GM18858 (cell line): ENCODE data around the gene PLPP3.
A peak's percentile ranks its signal among the peaks of the same experiment; 100 is the strongest.

Experiments used
- ATAC-seq: cut with Tn5 transposase; IDR thresholded peaks from one replicate; pipeline ENCODE4 v1.9.1; 2021; ENCODE audit not compliant: unreplicated experiment

The PLPP3 gene

DNA sequence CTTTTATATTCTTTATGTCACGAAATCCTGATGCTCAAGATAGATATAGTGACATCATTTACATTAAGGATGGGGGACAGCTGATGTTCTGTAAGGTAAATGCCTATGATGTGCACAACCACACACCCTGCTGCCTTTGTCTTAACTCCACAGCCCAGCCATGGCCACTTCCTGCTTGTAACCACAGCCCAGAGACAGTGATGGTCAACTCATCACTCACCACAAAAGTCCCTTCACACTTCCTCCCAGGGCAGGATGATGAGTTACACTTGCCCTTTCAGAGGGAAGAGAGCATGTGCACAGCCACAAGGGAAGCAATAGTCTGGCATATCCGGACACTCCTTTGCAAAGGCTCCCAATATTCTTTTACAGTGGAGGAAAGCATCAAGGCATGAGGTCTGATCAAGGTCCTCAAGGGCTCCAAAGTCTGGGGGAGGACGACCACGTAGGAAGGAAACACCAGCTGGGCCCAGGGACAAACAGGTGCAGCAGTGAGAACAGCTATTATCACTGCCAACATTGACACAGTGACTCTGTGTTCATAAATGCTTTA, 53.8 kb downstream of the PLPP3 start:
- peak; percentile 78 for ATAC-seq

- no peak for ATAC-seq
Observed at GRCh38 chr1:56524263-56524662, 55.1 kb downstream of the PLPP3 start.

- no peak for ATAC-seq
Observed at GRCh38 chr1:56522680-56523079, 56.7 kb downstream of the PLPP3 start.

- ATAC-seq, result no peak
Observed at GRCh38 chr1:56520016-56520601, 59.3 kb downstream of the PLPP3 start.

DNA sequence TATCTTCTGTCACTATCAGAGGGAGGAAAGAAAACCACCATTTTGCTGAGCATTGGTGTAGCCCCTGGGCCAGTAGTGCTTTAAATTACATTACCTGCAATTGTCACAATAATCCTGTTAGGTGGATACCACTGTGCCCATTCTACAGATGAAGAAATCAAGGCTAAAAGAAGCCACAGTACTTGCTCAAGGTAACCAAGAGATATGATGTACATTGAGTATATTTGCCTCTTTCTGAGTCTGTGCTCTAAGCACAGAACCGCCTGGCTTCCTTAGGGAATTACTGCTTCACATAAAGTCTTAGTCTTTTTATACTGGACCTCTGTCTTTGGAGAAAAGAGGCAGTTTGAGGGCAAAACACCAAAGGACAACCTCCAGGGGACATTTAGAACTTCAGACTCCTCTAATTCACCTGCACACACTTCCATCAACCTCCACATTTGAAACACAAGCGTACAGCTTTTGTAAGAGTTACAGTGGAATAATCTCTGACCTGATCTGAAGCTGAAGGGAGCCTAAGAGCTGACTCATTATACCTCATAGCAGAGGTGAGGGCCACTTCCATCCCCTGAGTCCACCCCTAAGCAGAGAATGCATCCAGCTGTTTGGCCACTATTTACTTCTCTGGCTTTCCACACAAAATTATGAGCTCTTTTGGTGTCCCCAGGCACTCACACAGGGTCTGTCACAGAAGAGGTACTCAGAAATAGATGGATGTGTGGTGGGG, 61.8 kb downstream of the PLPP3 start:
- no peak for ATAC-seq

DNA sequence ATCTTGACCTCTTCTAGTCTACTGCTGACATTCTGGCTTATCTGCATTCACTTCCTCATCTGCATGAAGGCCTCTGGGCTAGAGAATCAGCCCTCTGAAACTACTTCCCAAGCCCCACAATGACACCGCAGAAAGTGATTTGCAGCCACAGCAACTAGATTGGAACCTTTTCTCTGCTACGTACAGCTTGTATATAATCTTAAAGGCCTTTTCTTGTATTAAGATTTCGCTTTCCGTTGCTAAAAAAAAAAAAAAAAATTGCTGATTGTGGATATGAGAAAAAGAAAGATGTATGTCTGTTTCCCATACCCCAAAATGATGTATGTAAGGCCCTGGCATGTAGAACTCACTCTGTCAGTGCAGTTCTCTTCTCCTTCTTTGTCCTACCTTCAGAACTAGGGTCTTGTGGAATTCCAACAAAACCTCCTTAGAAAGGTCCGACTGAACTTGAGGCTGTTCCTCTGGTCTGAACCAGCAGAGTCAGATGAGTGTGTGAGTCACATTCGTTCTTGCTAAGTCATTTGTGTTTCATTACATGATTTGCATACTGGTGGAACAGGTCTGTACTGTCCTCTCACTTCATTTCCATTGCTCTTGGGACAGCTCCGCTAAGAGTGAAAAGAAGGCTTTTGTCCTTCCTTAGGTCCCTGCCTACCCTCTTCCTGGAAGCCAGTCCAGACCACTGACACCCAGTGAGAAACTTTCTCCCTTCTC, 62.7 kb downstream of the PLPP3 start:
- peak; percentile 89 for ATAC-seq

DNA sequence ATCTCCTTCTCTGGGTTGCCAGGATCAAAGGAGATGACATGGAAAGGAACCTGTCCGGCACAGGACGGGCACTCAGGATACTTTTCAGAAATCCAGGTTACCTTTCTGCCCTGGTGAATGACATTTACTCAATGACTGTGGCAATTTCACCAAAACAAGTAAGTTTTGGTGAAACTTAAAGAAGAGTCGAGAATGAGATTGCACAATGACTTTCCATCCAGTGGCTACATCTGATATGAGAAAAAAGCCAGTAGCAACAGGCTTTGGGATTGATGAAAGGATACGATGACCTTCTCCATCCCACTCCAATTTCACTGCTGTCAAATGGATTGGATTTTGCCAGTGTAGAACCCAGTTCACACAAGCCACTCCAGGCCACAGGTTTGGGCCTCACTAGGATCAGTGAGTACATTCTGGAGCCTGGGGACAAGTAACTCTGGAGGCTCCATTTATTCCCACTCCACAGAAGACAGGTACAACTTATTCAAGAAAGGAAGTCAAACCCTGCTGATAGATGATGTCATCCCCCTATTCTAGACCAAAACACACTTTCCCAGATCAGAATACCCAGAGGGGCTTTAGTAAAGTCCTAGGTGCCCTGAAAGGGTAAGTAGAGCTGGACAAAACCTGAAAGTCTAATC, 63.3 kb downstream of the PLPP3 start:
- ATAC-seq, result no peak

GRCh38 chr1:56512724-56513494, 66.5 kb downstream of the PLPP3 start:
- ATAC-seq, result no peak

DNA sequence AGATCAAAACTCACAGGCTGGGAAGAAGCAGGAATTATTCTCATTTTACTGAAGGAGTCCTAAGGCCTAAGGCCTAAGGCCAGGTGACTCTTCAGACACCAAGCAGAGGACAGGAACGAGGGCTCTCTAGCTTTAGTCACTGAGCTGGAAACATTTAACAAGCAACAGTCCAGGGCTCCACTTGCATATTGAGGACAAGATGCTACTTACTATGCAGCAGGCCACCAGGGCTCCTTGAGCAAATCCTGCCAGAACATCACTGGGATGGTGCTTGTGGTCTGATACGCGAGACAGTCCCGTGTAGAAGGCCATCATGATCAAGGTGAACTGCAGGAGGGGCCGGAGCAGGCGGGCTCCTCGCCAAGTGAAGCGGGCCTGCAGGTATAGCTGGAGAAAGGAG, 67.6 kb downstream of the PLPP3 start:
- no peak for ATAC-seq

DNA sequence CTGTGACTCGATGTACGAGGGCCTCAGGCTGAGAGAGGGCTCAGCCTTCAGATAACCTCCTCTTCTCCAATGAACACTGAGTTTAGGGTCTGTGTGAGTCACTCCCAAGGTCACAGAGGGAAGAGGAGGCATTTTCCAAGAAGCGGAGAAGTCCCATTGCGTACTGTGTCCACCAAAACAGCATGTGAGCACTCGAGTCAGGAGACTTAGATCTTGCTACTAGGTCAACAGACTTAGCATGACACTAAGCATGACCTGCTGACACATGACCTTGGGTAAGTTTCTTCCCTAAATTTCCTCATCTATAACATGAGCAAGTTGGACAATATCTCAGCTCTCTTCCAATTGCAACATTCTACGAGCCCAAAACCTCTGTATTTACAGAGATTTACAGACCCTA, 68.0 kb downstream of the PLPP3 start:
- no peak for ATAC-seq

- no peak for ATAC-seq
Observed at GRCh38 chr1:56510642-56511021, 68.7 kb downstream of the PLPP3 start.

GRCh38 chr1:56509713-56510641, 69.4 kb downstream of the PLPP3 start:
- ATAC-seq, result no peak

GRCh38 chr1:56508523-56508983, 70.8 kb downstream of the PLPP3 start:
- no peak for ATAC-seq

- ATAC-seq, result no peak
Observed at GRCh38 chr1:56507925-56508522, 71.3 kb downstream of the PLPP3 start.

DNA sequence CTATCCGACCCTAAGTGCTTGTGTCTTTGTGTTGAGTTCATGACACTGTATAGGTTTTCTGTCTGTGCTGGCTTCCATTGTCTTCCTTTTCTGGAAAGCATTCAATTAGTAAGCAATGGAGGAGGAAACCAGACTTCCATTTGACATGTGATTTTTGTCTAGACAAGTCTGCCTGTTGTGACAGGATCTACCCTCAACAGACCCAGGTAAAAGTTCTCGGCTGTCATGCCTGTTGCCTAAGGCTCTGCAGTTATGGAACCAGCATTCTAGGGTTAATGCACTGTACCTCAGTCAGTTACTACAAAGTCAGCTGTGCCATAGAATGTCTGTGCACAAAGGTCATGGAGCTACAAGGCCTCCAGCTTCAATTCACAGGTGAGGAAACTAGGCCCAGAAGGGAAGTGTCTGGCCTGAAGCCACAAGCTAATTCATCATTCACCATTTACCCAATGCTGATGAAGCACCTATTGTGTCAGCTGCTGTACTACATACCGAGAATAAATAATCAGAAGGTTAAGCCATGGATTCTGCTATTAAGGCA, 72.3 kb downstream of the PLPP3 start:
- ATAC-seq, result no peak

- ATAC-seq, result no peak
Observed at GRCh38 chr1:56505792-56506743, 73.3 kb downstream of the PLPP3 start.

DNA sequence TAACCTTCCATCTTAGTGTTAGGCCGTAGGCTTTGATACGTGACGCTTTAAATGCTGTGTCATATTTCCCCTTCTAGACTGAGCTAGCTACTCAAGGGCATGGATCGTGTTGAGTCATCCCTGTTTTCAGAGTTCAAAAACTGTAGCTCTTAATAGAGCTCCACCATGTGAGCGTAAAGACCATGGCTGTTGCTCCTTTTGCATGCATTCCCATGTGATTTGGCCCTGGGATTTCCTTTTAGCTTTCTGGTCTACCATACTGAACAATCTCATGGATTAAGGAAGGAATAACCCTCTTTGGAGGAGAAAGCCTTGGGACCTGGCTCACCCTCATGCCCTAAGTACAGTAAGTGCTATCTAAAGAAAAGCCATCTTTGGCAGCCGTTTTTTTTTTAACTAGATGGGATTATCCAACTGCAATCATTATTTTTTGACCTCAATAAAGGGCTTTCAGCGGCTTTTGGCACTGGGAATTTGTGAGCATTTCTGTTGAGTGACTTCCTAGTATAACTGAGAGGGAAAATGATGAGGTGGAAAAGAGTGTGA, 76.6 kb downstream of the PLPP3 start:
- ATAC-seq, result no peak
